ENCODE data around the gene DOCK11.

Gene DOCK11

GRCh38 chrX:118675966-118676349, 180.3 kb downstream of the DOCK11 start:
- no peak for DNase-seq (ENCODE audit: extremely low read depth, low read depth)
- no peak for TF ChIP-seq CTCF (IDR thresholded peaks at IDR 0.05; ENCODE audit: low read depth, low read length)

GRCh38 chrX:118677318-118677717, 181.7 kb downstream of the DOCK11 start:
- no peak for TF ChIP-seq CTCF (IDR thresholded peaks at IDR 0.05; ENCODE audit: low read depth, low read length)
- no peak for DNase-seq (ENCODE audit: extremely low read depth, low read depth)

GRCh38 chrX:118679290-118679689, 183.7 kb downstream of the DOCK11 start:
- TF ChIP-seq CTCF (IDR thresholded peaks at IDR 0.05; ENCODE audit: low read depth, low read length): no peak
- no peak for DNase-seq (ENCODE audit: extremely low read depth, low read depth)

- TF ChIP-seq CTCF (IDR thresholded peaks at IDR 0.05; ENCODE audit: low read depth, low read length): no peak
- no peak for DNase-seq (ENCODE audit: extremely low read depth, low read depth)
These were observed 186.8 kb downstream of the DOCK11 start for GRCh38 chrX:118682258-118683014.

GRCh38 chrX:118685393-118685792, 189.8 kb downstream of the DOCK11 start:
- DNase-seq (ENCODE audit: extremely low read depth, low read depth): no peak
- TF ChIP-seq CTCF (IDR thresholded peaks at IDR 0.05; ENCODE audit: low read depth, low read length): no peak

GRCh38 chrX:118688935-118689334, 193.3 kb downstream of the DOCK11 start:
- TF ChIP-seq CTCF (IDR thresholded peaks at IDR 0.05; ENCODE audit: low read depth, low read length): no peak

GRCh38 chrX:118693843-118694242, 198.2 kb downstream of the DOCK11 start:
- DNase-seq (ENCODE audit: extremely low read depth, low read depth): no peak

More at GRCh38 chrX:118688935-118689334, 193.3 kb downstream of the DOCK11 start:
- no peak for DNase-seq (ENCODE audit: extremely low read depth, low read depth)

More at GRCh38 chrX:118693843-118694242, 198.2 kb downstream of the DOCK11 start:
- TF ChIP-seq CTCF (IDR thresholded peaks at IDR 0.05; ENCODE audit: low read depth, low read length): no peak

Measured in AG09319 (cell line).